Measurements from ENCODE around the gene BRICD5.

- TF ChIP-seq POLR2A (IDR thresholded peaks at IDR 0.05; ENCODE audit: low read depth, low read length) = no peak
- TF ChIP-seq MXI1 (IDR thresholded peaks at IDR 0.05; ENCODE audit: borderline replicate concordance, low read depth, low read length) = no peak
- TF ChIP-seq RCOR1 (IDR thresholded peaks at IDR 0.05; ENCODE audit: insufficient replicate concordance, low read length) = no peak
- TF ChIP-seq CHD1 (IDR thresholded peaks at IDR 0.05; ENCODE audit: low read depth, low read length) = no peak
- no peak for TF ChIP-seq SMC3 (IDR thresholded peaks at IDR 0.05; ENCODE audit: low read depth, low read length)
- no peak for TF ChIP-seq CTCF (conservative IDR thresholded peaks at IDR 0.05; ENCODE audit: low read depth, low read length)
- TF ChIP-seq BHLHE40 (IDR thresholded peaks at IDR 0.05; ENCODE audit: low read depth, low read length) = no peak
- no peak for TF ChIP-seq CEBPB (IDR thresholded peaks at IDR 0.05; ENCODE audit: low read depth, low read length)
- no peak for TF ChIP-seq USF2 (IDR thresholded peaks at IDR 0.05; ENCODE audit: low read depth, low read length)
Measured at GRCh38 chr16:2187212-2187611, 23.5 kb downstream of the BRICD5 start.

All from IMR-90 (cell line).